ENCODE results near the gene EVI2B. TPM values are rescaled to one million over a fixed set of nuclear protein-coding genes. Genes with fewer than 3 reads are reported as not detected.
"Not testable (repeated sequence)": the region's sequence is repeated elsewhere in the genome, so short reads cannot be mapped to it uniquely, and the experiment has no call there.

The EVI2B gene
- total RNA-seq, 1 experiment from 2014 or later: 0.37 TPM

DNA sequence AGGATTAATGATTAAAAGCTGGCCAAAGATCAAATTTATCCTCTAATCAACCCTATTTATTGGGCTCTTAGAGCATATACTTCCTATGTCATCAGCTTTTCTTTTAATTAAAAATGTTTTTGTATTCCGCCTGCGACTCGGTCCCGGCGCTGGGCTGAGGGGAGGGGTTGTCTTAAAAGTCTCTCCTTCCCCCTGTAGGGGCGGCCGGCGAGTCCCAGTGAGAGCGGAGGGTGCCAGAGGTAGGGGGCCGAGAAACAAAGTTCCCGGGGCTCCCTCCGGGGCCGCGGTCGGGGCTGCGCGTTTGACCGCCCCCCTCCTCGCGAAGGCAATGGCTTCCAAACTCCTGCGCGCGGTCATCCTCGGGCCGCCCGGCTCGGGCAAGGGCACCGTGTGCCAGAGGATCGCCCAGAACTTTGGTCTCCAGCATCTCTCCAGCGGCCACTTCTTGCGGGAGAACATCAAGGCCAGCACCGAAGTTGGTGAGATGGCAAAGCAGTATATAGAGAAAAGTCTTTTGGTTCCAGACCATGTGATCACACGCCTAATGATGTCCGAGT lies 31.4 kb upstream of the EVI2B start:
- H3K4me3 Mint-ChIP-seq; POLR2A ChIA-PET; H3K9me3 Mint-ChIP-seq; DNase-seq (ENCODE audit: low spot score); H3K36me3 Mint-ChIP-seq; H3K27ac Mint-ChIP-seq; ATAC-seq; H3K4me1 Mint-ChIP-seq; H3K27me3 Mint-ChIP-seq (ENCODE audit: low read depth); CTCF ChIA-PET: not testable (repeated sequence)

DNA sequence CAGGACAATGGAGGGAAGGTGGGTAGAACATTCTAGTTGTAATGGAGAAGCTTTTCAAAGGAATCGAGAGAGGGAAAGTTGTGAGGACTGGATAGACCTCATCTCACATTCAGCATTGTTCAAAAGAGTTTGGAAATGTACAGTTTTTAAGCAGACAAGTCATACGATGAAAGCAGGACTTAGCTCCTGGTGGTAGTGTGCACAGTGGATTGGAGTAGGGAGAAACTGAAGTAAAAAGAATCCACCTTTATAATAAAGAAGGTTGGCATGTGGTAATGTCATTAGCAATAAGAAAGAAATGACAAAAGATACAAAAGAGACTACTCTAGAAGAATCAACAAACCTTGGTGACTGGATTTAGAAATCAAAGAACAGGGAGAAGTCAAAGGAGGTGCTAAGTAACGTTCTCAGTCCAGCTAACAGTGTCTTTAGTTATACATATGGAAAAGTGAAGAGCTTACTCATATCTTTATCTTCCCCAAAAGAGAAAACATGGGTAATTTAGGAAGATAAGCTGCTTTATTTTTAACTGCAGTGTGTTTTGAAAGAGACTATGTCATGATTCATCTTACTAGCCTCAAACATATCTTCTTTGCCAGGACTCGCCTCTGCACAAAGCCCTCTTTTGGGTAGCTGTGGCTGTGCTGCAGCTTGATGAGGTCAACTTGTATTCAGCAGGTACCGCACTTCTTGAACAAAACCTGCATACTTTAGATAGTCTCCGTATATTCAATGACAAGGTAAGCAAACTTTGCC lies 26.2 kb upstream of the EVI2B start:
- POLR2A ChIA-PET: no interaction called here
- DNase-seq (ENCODE audit: low spot score) (no peak), ATAC-seq (no peak; the same call in 1 of the 2 replicates)
- H3K9me3 Mint-ChIP-seq: no peaks in the 10 kb centered on the region
- CTCF ChIA-PET: interaction anchor here (0.6 to 1.2 kb wide), 5 partner anchors 30 to 431 kb away, joined by 3 to 7 read pairs (median 4); no protein-coding TSS in a partner anchor
- no peak for TF ChIP-seq ZNF317 (CRISPR knock-in tag; IDR thresholded peaks at IDR 0.05; ENCODE audit: borderline replicate concordance, low read depth)
- H3K4me1 Mint-ChIP-seq: peaks cover 9% of the 10 kb centered on the region
- no peak overlapping the region for H3K4me3 Mint-ChIP-seq
- H3K27ac Mint-ChIP-seq: 0 out of 2 replicates have a peak overlapping the region, but pooled peaks have one; percentile 44
- no peaks in the 10 kb centered on the region for H3K27me3 Mint-ChIP-seq (ENCODE audit: low read depth)
- H3K36me3 Mint-ChIP-seq: peaks cover 8% of the 10 kb centered on the region; the same call in 1 of the 2 replicates

GRCh38 chr17:31329221-31329620 lies 15.4 kb upstream of the EVI2B start:
- DNase-seq (ENCODE audit: low spot score): no peak
- H3K4me1 Mint-ChIP-seq: no peaks in the 10 kb centered on the region
- H3K36me3 Mint-ChIP-seq: no peaks in the 10 kb centered on the region; the same call in 1 of the 2 replicates
- ChIA-PET POLR2A (no interaction called here), CTCF (interaction anchor here (0.8 kb wide), 1 partner anchor 60 kb away, joined by 3 read pairs; no protein-coding TSS in a partner anchor)
- TF ChIP-seq CREB1 (CRISPR knock-in tag; IDR thresholded peaks at IDR 0.05): no peak
- TF ChIP-seq ZNF425 (CRISPR knock-in tag; conservative IDR thresholded peaks at IDR 0.05): no peak
- no peak overlapping the region for H3K4me3 Mint-ChIP-seq
- H3K27me3 Mint-ChIP-seq (ENCODE audit: low read depth): no peaks in the 10 kb centered on the region
- no peak overlapping the region for H3K27ac Mint-ChIP-seq
- no peak for ATAC-seq
- H3K9me3 Mint-ChIP-seq: no peaks in the 10 kb centered on the region

DNA sequence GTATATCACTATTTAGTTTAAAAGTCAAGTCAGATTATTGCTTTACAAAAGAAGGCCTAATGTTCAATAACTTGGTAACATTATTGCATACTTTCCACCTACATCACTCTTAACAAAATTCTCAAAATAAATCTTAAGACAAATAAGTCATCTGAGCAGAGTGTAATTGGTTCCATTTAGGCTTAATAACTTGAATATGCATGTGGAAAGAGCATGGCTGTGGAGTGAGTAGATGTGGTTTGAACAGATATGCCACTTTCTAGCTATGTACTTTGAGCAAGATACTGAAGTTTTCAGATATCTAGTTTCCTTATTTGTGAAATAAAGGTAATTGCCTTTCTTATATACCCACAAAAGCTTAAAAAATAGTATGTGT lies 14.3 kb upstream of the EVI2B start:
- H3K27me3 Mint-ChIP-seq (ENCODE audit: low read depth): no peaks in the 10 kb centered on the region
- TF ChIP-seq, protein P1, sequence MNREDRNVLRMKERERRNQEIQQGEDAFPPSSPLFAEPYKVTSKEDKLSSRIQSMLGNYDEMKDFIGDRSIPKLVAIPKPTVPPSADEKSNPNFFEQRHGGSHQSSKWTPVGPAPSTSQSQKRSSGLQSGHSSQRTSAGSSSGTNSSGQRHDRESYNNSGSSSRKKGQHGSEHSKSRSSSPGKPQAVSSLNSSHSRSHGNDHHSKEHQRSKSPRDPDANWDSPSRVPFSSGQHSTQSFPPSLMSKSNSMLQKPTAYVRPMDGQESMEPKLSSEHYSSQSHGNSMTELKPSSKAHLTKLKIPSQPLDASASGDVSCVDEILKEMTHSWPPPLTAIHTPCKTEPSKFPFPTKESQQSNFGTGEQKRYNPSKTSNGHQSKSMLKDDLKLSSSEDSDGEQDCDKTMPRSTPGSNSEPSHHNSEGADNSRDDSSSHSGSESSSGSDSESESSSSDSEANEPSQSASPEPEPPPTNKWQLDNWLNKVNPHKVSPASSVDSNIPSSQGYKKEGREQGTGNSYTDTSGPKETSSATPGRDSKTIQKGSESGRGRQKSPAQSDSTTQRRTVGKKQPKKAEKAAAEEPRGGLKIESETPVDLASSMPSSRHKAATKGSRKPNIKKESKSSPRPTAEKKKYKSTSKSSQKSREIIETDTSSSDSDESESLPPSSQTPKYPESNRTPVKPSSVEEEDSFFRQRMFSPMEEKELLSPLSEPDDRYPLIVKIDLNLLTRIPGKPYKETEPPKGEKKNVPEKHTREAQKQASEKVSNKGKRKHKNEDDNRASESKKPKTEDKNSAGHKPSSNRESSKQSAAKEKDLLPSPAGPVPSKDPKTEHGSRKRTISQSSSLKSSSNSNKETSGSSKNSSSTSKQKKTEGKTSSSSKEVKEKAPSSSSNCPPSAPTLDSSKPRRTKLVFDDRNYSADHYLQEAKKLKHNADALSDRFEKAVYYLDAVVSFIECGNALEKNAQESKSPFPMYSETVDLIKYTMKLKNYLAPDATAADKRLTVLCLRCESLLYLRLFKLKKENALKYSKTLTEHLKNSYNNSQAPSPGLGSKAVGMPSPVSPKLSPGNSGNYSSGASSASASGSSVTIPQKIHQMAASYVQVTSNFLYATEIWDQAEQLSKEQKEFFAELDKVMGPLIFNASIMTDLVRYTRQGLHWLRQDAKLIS (CRISPR knock-in tag; IDR thresholded peaks at IDR 0.05; ENCODE audit: borderline replicate concordance): no peak
- TF ChIP-seq, protein P2, sequence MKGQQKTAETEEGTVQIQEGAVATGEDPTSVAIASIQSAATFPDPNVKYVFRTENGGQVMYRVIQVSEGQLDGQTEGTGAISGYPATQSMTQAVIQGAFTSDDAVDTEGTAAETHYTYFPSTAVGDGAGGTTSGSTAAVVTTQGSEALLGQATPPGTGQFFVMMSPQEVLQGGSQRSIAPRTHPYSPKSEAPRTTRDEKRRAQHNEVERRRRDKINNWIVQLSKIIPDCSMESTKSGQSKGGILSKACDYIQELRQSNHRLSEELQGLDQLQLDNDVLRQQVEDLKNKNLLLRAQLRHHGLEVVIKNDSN (CRISPR knock-in tag; IDR thresholded peaks at IDR 0.05): no peak
- TF ChIP-seq JUN (CRISPR knock-in tag; IDR thresholded peaks at IDR 0.05): no peak
- no peak for TF ChIP-seq ZNF219 (CRISPR knock-in tag; IDR thresholded peaks at IDR 0.05; ENCODE audit: borderline replicate concordance)
- TF ChIP-seq NR1H2 (CRISPR knock-in tag; IDR thresholded peaks at IDR 0.05): no peak
- no peak overlapping the region for H3K27ac Mint-ChIP-seq
- H3K4me3 Mint-ChIP-seq: no peak overlapping the region
- H3K36me3 Mint-ChIP-seq: no peaks in the 10 kb centered on the region; the same call in 1 of the 2 replicates
- ATAC-seq (no peak), DNase-seq (ENCODE audit: low spot score) (no peak)
- POLR2A ChIA-PET: no interaction called here
- H3K4me1 Mint-ChIP-seq: no peaks in the 10 kb centered on the region
- CTCF ChIA-PET: no interaction called here
- no peaks in the 10 kb centered on the region for H3K9me3 Mint-ChIP-seq

Measured in WTC11 (cell line).